GM18858 (cell line): ENCODE data around the gene PLN.

ENCODE experiments used
- ATAC-seq: cut with Tn5 transposase; IDR thresholded peaks from one replicate; pipeline ENCODE4 v1.9.1; 2021; ENCODE audit not compliant: unreplicated experiment

Gene PLN

DNA sequence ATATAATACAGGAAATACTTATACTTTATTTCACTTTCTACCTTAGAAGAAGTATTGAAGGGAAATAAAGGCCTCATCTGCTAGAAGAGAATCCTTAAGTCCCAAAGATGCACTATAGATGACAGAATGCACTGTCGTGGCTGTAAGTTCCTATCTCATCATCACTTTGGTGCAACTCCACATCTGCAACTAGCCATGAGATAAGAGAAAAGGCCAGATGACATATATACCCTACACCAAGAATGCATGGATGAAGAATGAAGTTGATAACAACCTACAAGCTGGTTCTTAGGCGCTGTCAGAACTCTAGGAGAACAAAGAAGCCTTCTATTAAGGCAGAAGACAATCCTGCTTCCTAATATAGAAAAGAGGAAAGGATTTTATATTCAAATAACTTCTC is 11.6 kb upstream of the PLN start:
- no peak for ATAC-seq

GRCh38 chr6:118537574-118537973 is 10.5 kb upstream of the PLN start:
- ATAC-seq: no peak

DNA sequence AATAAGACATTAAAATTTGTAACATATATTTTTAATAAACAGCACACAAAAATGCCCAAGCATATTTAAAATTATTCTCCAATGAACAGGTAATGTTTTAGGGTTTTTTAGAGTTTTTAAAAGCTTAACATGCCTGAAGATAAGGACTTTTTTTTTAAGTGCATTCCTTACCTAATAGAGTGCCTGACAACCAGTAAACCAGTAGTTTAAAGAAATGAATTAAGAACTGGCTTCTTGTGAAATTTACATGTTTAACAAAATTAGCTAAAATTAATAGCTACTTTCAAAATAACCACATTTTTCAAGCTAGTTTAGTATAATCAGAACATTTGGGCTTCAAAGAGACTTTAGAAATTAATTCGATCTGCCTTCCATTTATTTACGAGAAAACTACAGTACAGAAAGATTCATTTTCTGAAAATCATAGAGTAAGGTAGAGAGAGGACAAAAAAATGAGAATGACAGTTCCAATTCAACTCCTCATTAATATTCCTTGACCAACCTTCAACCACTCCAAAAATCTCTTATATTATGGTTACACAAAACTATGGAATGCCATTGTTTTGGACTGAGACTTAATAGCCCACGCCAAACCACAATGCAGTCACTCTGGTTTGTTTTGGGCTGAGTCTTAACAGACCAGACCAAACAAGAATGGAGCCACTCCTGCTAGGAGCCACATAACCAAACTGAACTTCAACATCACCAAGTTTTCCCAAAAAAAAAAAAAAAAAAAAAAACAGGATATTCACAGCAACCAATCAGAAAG is 5.7 kb upstream of the PLN start:
- no peak for ATAC-seq

DNA sequence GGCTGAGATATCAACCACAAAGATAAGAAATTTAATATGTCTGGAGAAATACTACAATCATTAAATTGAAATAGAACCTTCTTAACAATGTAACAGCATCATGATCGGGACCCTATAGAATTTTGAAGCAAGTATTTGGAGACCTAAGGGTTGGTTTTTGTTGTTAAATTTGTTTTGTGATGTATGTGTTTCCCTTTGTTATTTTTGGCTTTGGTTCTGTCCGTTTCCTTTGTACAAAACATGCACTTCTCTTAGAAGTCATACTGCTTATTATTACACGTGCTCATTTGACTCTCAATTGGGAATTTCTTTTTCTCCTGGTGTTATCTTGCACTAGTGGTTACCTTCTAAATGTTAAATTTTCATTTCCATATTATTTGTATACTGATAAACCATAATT is 4.0 kb upstream of the PLN start:
- no peak for ATAC-seq

GRCh38 chr6:118546164-118546879 is 1.8 kb upstream of the PLN start:
- ATAC-seq: no peak

DNA sequence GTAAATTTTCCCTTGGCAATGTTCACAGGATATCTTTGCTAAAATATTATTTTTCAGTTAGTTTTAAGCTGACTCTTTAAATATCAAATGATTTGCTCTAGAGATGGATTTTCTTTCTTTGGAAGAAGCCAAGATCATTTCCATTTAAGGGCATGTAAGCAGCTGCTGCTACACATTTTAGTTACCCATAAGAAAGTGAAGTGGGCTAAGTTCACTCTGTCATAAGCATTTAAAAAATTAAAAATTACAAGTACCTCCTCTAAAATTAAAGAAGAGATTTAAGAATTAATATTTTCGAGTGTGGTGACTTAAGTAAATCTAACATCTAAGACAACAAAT is 1.2 kb upstream of the PLN start:
- ATAC-seq: no peak

DNA sequence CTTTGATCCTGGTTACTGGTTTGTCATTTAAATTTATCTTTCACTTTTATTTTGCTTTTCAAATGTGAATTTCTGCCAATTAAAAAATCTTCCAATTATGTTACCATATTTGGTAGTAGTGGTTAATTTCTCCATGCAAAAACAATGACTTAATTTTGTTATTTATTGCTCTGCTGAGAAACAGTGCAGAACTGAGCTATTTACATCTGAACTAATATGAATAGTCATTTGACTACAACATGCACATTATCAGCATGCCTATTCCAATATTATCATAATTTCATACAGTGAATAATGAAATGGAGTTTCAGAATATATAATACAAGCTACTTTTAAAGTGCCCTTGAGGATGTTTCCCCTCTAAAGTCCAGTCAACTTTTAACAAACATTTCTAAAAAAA is 517 bp downstream of the PLN start:
- ATAC-seq: no peak

DNA sequence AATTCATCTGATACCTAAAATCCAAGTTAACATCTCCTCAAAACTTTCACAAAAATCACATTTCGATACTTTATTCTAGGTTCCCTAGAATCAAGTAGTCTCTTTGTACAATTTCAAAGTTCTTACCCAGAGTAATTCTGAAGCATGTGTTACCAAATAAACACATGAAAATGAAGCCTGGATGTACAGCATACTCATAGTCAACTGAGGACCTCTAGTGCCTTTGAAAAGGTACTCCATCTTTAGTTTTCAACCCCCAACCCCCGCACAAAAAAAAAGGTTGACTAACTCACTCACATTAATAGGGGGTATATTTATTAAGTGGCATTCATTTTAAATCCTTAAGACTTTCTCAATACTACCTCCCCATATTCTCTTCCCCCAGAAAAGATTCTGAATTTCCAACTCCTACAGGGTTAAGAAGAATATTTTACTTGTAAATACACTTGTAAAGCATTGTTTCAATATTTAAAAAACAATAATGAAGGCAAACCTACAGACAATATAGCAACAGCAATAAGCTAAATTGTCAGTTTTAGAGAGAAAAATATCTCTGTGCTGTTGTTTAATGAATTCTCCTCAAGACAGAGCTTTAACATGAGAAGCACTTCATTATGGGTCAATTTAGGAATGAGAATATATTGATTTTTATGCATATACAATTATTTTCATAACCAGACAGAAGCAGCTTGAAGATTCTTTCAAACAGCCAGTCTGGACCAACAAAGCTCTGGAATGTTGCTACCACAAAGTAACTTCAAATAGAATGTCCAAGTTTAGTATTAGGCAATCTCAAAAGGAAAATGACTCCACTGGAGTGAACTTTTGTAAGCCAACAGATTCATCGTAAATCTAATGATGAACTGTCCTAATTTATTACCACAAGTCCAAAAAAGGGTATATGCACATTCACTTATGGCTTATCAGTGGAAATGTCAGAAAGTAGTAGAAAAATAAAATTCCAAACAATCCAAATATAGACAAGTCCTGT is 3.3 kb downstream of the PLN start:
- ATAC-seq: peak; percentile 88

- no peak for ATAC-seq
These were observed 5.0 kb downstream of the PLN start for GRCh38 chr6:118553132-118553531.

GRCh38 chr6:118554698-118555097 is 6.6 kb downstream of the PLN start:
- ATAC-seq: no peak

- ATAC-seq: no peak
These were observed 10.5 kb downstream of the PLN start for GRCh38 chr6:118558464-118559217.

DNA sequence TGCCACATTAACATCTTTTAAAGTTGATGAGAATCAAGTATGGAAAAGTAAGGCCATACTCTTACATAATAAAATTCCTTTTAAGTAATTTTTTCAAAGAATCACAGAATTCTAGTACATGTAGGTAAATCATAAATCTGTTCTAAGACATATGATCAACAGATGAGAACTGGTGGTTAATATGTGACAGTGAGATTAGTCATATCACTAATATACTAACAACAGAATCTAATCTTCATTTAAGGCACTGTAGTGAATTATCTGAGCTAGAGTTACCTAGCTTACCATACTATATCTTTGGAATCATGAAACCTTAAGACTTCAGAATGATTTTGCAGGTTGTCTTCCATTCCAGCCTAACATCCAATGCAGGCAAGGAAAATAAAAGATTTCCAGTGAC is 11.6 kb downstream of the PLN start:
- peak; percentile 58 for ATAC-seq

- ATAC-seq: no peak
These were observed 14.2 kb downstream of the PLN start for GRCh38 chr6:118562248-118562647.

- ATAC-seq: no peak
These were observed 14.9 kb downstream of the PLN start for GRCh38 chr6:118562959-118563358.

- peak; percentile 98 for ATAC-seq
These were observed 17.3 kb downstream of the PLN start for GRCh38 chr6:118565311-118565960.

- no peak for ATAC-seq
These were observed 19.9 kb downstream of the PLN start for GRCh38 chr6:118567974-118568373.

- ATAC-seq: no peak
These were observed 21.4 kb downstream of the PLN start for GRCh38 chr6:118569498-118569897.

GRCh38 chr6:118571121-118571520 is 23.0 kb downstream of the PLN start:
- no peak for ATAC-seq

DNA sequence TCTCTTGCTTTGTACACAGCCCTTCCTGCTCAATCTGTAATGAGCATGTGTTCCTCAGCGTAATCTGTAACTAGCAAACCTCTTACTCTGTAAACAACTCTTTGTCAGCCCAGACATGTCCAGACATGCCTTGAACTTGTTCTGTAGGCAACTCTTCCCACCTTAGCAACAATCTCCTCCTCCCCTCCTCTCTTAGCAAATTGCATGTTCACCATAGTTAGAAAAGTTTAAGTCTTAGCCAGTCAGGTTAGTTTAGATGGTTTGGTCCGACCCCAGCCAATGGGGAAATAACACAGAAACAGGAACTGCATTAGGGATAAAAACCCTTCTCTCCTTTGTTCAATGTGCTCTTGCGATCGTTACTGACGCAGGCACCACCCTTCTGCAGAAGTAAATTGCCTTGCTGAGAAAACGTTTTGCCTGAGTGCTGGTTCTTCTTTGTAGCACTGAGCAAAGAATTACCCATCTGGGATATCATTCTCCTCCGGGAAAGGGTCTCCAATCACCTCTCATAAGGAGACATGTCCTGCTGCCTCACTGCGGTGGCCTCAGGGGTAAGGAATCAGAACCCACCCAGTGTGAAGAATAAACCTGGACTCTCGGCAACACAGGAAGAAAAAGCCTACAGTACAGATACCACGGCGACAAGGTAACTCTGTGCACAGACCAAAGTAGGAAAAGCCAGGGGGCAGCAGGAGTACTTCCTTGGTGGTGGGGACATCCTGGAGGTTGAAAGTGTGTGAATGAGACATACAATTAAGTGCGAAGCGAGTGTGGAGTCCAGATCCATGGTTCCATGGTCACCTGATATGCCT is 26.2 kb downstream of the PLN start:
- no peak for ATAC-seq
